H9 (cell line): Measurements from ENCODE around the gene TSPAN3. TPM values are rescaled to one million over a fixed set of nuclear protein-coding genes. Genes with fewer than 3 reads are reported as not detected.

Source experiments
- DNase-seq: peaks from one replicate; pipeline ENCODE4 v3.0.0-alpha.2; 2017
- H2AFZ ChIP-seq: one replicate; pipeline ENCODE4 v1.6.1; 2013; ENCODE audit warnings: mild to moderate bottlenecking, low read length, control low read depth, moderate library complexity
- H2AK5ac ChIP-seq: 2 replicates; pipeline ENCODE4 v1.6.1; 2013; ENCODE audit warnings: low read length, control low read depth, mixed read lengths; ENCODE audit not compliant: insufficient read length
- H2BK120ac ChIP-seq: one replicate; pipeline ENCODE4 v1.6.1; 2013; ENCODE audit warnings: low read depth, mild to moderate bottlenecking, low read length, control low read depth, inconsistent platforms; ENCODE audit not compliant: poor library complexity, severe bottlenecking
- H2BK12ac ChIP-seq: 2 replicates; pipeline ENCODE4 v1.6.1; 2013; ENCODE audit warnings: low read length, control low read depth, mixed read lengths, low read depth; ENCODE audit not compliant: insufficient read length
- H2BK15ac ChIP-seq: 2 replicates; pipeline ENCODE4 v1.6.1; 2013; ENCODE audit warnings: low read depth, low read length, control low read depth
- H2BK20ac ChIP-seq: one replicate; pipeline ENCODE4 v1.6.1; 2013; ENCODE audit warnings: low read depth, mild to moderate bottlenecking, low read length, control low read depth, inconsistent platforms; ENCODE audit not compliant: poor library complexity, severe bottlenecking
- H2BK5ac ChIP-seq: 2 replicates; pipeline ENCODE4 v1.6.1; 2013; ENCODE audit warnings: low read length, control low read depth, mixed read lengths; ENCODE audit not compliant: insufficient read length
- H3K14ac ChIP-seq: 2 replicates; pipeline ENCODE4 v1.6.1; 2013; ENCODE audit warnings: low read length, control low read depth; ENCODE audit not compliant: insufficient read depth
- H3K18ac ChIP-seq: 2 replicates; pipeline ENCODE4 v1.6.1; 2013; ENCODE audit warnings: low read depth, mild to moderate bottlenecking, mixed read lengths, low read length, control low read depth; ENCODE audit not compliant: insufficient read length
- H3K23ac ChIP-seq: 2 replicates; pipeline ENCODE4 v1.6.1; 2013; ENCODE audit warnings: low read length, control low read depth, mixed read lengths, low read depth; ENCODE audit not compliant: insufficient read length
- H3K23me2 ChIP-seq: 2 replicates; pipeline ENCODE4 v1.6.1; 2013; ENCODE audit warnings: low read depth, mild to moderate bottlenecking, mixed read lengths, low read length, control low read depth; ENCODE audit not compliant: insufficient read length, poor library complexity, severe bottlenecking
- H3K27ac ChIP-seq: 2 replicates; pipeline ENCODE4 v1.5.1; 2013; ENCODE audit warnings: low read length, control low read depth, mixed read lengths, low read depth; ENCODE audit not compliant: insufficient read length
- H3K27me3 ChIP-seq: 2 replicates; pipeline ENCODE4 v1.6.1; 2013; ENCODE audit warnings: low read length, control low read depth, inconsistent platforms; ENCODE audit not compliant: insufficient read depth
- H3K4ac ChIP-seq: 2 replicates; pipeline ENCODE4 v1.6.1; 2013; ENCODE audit warnings: low read depth, mild to moderate bottlenecking, control low read depth, inconsistent platforms, low read length, moderate library complexity
- H3K4me1 ChIP-seq: 2 replicates; pipeline ENCODE4 v1.6.1; 2013; ENCODE audit warnings: low read length, control low read depth, inconsistent platforms; ENCODE audit not compliant: insufficient read depth
- H3K4me2 ChIP-seq: 2 replicates; pipeline ENCODE4 v1.6.1; 2013; ENCODE audit warnings: low read length, control low read depth, mixed read lengths; ENCODE audit not compliant: insufficient read length, insufficient read depth
- H3K56ac ChIP-seq: 2 replicates; pipeline ENCODE4 v1.6.1; 2013; ENCODE audit warnings: low read depth, mild to moderate bottlenecking, mixed read lengths, low read length, control low read depth; ENCODE audit not compliant: insufficient read length
- H3K79me1 ChIP-seq: 2 replicates; pipeline ENCODE4 v1.6.1; 2013; ENCODE audit warnings: low read depth, mild to moderate bottlenecking, moderate library complexity, low read length, control low read depth, inconsistent platforms; ENCODE audit not compliant: insufficient read depth, poor library complexity, severe bottlenecking
- H3K79me2 ChIP-seq: 2 replicates; pipeline ENCODE4 v1.6.1; 2013; ENCODE audit warnings: low read length, control low read depth, inconsistent platforms; ENCODE audit not compliant: insufficient read depth
- H3K9ac ChIP-seq: 2 replicates; pipeline ENCODE4 v1.6.1; 2013; ENCODE audit warnings: low read length, control low read depth, mixed read lengths; ENCODE audit not compliant: insufficient read length; ENCODE audit errors: extremely low read depth
- H3K9me3 ChIP-seq: one replicate; pipeline ENCODE4 v1.6.1; 2013; ENCODE audit warnings: low read depth, low read length, inconsistent platforms; ENCODE audit not compliant: control insufficient read depth
- H3T11ph ChIP-seq: one replicate; pipeline ENCODE4 v1.6.1; 2013; ENCODE audit warnings: mild to moderate bottlenecking, low read length, control low read depth, inconsistent platforms
- H4K20me1 ChIP-seq: one replicate; pipeline ENCODE4 v1.6.1; 2013; ENCODE audit not compliant: control insufficient read depth, insufficient read length, insufficient read depth
- H4K5ac ChIP-seq: 2 replicates; pipeline ENCODE4 v1.6.1; 2013; ENCODE audit warnings: low read depth, mild to moderate bottlenecking, mixed read lengths, low read length, control low read depth; ENCODE audit not compliant: insufficient read length
- H4K8ac ChIP-seq: replicated peaks from 2 replicates; pipeline ENCODE4 v1.6.1; 2013; ENCODE audit warnings: low read length, control low read depth, mixed read lengths, low read depth; ENCODE audit not compliant: insufficient read length
- H4K91ac ChIP-seq: 2 replicates; pipeline ENCODE4 v1.6.1; 2013; ENCODE audit warnings: low read depth, mild to moderate bottlenecking, moderate library complexity, mixed read lengths, low read length, control low read depth; ENCODE audit not compliant: insufficient read length
- H3K27ac Mint-ChIP-seq, 3 experiments: 2 replicates in 2 of 3; 3 replicates in 1 of 3; pipeline ENCODE4 v1.8.0; 2020 to 2021; ENCODE audit warnings: mixed read lengths in 3 of 3, mild to moderate bottlenecking in 1 of 3, moderate library complexity in 1 of 3
- H3K27me3 Mint-ChIP-seq: 2 replicates; pipeline ENCODE4 v1.8.0; 2021; ENCODE audit warnings: low read depth, mild to moderate bottlenecking, moderate library complexity, mixed read lengths
- H3K36me3 Mint-ChIP-seq, 3 experiments: 2 replicates in 2 of 3; 3 replicates in 1 of 3; pipeline ENCODE4 v1.8.0; 2020 to 2021; ENCODE audit warnings: low read depth in 3 of 3, mixed read lengths in 3 of 3; ENCODE audit not compliant: insufficient read depth in 1 of 3
- H3K4me1 Mint-ChIP-seq, 2 experiments: 2 replicates each; pipeline ENCODE4 v1.8.0; 2020; ENCODE audit warnings: mixed read lengths in 2 of 2
- H3K4me3 Mint-ChIP-seq, 2 experiments: 2 replicates in 1 of 2; 3 replicates in 1 of 2; pipeline ENCODE4 v1.8.0; 2020 to 2021; ENCODE audit warnings: mild to moderate bottlenecking in 2 of 2, mixed read lengths in 2 of 2, moderate library complexity in 1 of 2
- H3K9me3 Mint-ChIP-seq, 2 experiments: 2 replicates in 1 of 2; 3 replicates in 1 of 2; pipeline ENCODE4 v1.8.0; 2020; ENCODE audit warnings: mild to moderate bottlenecking in 2 of 2, mixed read lengths in 2 of 2, moderate library complexity in 1 of 2
- WGBS: extraction: QIAGEN DNeasy Blood & Tissue Kit; methylation state at CpG from one replicate; pipeline ENCODE4 v1.1.7; 2013; ENCODE audit warnings: missing lambda C conversion rate, low lambda C conversion rate, mixed read lengths; ENCODE audit not compliant: insufficient read length; ENCODE audit errors: extremely low coverage; 5-methylcytosine and 5-hydroxymethylcytosine counted together
- total RNA-seq: library from RNA; stranded (reverse); gene quantifications from 2 replicates; pipeline ENCODE4 v1.2.1, GENCODE V29; 2021
- TF ChIP-seq, protein P1 (sequence below): fragments of 200-600 bp; sonication (generic); conservative IDR thresholded peaks from 3 replicates; pipeline ENCODE4 v1.8.0; 2021; ENCODE audit warnings: antibody characterized with exemption, mild to moderate bottlenecking

Gene TSPAN3
- total RNA-seq, 1 experiment from 2014 or later: 117 TPM

DNA sequence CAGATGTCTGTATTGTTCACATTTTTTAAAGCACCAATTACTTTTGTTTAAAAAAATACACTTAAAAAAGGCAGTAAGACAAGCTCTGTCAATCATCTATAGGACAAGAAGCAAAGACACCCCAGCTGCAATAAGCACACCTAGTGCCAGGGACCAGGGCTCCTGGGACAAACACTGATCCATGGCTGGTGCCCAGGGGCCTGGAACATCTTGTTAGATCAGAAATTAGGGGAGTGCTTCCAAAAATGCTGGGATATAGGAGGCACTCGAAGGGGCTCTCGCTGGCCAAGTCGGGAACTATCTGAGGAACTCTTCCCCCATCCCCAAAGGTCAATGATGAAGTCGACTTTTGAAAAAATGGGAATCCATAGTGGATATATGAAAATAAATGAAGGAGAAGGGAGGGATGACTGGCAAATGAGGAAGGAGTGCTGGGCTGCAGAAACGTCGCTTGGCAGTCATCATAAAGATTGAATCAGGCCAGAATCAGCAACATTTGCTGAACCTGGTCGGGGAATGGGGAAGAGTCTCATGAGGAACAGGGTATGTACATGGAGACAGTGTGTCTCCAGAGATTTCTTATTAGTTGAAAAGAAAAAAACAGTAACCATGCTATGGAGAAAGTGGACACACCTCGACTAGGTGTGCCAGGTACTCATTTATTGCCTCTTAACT is 28.5 kb downstream of the TSPAN3 start:
- Mint-ChIP-seq H3K4me1 (no peaks in the 10 kb centered on the region), H3K27me3 (peaks cover 3% of the 10 kb centered on the region; the same call in 1 of the 2 replicates), H3K9me3 (peaks cover 13% of the 10 kb centered on the region in 2 experiments), H3K4me3 (no peak overlapping the region), H3K36me3 (peaks cover 28 to 63% (median 60%) of the 10 kb centered on the region in 3 experiments), H3K27ac (peak overlapping the region in 1 of 3 experiments; percentile 15; a peak in 1 of 7 replicates)
- Histone ChIP-seq H2BK12ac (no peak overlapping the region), H3K4ac (no peak overlapping the region), H2BK5ac (no peak overlapping the region), H3K9me3 (no peaks in the 10 kb centered on the region), H2AK5ac (no peak overlapping the region), H4K20me1 (no peaks in the 10 kb centered on the region), H3K79me2 (no peaks in the 10 kb centered on the region), H4K8ac (no peak overlapping the region), H3K4me2 (no peak overlapping the region), H3K4me1 (no peaks in the 10 kb centered on the region), H3K27ac (no peak overlapping the region), H3K14ac (no peak overlapping the region), H3K9ac (no peak overlapping the region), H3K79me1 (no peaks in the 10 kb centered on the region), H2BK120ac (no peak overlapping the region), H3K23ac (no peak overlapping the region), H3K56ac (no peak overlapping the region), H2BK15ac (no peak overlapping the region), H3K18ac (no peak overlapping the region), H4K5ac (no peak overlapping the region), H3K23me2 (no peaks in the 10 kb centered on the region), H2BK20ac (no peak overlapping the region), H3T11ph (no peak overlapping the region), H2AFZ (no peak overlapping the region), H4K91ac (no peak overlapping the region), H3K27me3 (no peaks in the 10 kb centered on the region)
- WGBS: no CpG with 5 or more reads among the region's 8 CpGs
- TF ChIP-seq, protein P1, sequence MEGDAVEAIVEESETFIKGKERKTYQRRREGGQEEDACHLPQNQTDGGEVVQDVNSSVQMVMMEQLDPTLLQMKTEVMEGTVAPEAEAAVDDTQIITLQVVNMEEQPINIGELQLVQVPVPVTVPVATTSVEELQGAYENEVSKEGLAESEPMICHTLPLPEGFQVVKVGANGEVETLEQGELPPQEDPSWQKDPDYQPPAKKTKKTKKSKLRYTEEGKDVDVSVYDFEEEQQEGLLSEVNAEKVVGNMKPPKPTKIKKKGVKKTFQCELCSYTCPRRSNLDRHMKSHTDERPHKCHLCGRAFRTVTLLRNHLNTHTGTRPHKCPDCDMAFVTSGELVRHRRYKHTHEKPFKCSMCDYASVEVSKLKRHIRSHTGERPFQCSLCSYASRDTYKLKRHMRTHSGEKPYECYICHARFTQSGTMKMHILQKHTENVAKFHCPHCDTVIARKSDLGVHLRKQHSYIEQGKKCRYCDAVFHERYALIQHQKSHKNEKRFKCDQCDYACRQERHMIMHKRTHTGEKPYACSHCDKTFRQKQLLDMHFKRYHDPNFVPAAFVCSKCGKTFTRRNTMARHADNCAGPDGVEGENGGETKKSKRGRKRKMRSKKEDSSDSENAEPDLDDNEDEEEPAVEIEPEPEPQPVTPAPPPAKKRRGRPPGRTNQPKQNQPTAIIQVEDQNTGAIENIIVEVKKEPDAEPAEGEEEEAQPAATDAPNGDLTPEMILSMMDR: no peak
- no peak for DNase-seq
